Stimulated activated CD4-positive, alpha-beta T cell treated with anti-CD3 and anti-CD28 coated beads, Interleukin-15, amount 100 ng/mL, for 48 hours (primary cell): ENCODE measurements around the gene TMC4.
A peak's percentile ranks its signal among the peaks of the same experiment; 100 is the strongest.
"Not testable (repeated sequence)": the region's sequence is repeated elsewhere in the genome, so short reads cannot be mapped to it uniquely, and the experiment has no call there.

ENCODE experiments used
- DNase-seq, 2 donors: peaks; one replicate each; pipeline ENCODE4 v3.0.0-alpha.2; 2020; ENCODE audit warnings: low read depth in 2 of 2

Gene TMC4

DNA sequence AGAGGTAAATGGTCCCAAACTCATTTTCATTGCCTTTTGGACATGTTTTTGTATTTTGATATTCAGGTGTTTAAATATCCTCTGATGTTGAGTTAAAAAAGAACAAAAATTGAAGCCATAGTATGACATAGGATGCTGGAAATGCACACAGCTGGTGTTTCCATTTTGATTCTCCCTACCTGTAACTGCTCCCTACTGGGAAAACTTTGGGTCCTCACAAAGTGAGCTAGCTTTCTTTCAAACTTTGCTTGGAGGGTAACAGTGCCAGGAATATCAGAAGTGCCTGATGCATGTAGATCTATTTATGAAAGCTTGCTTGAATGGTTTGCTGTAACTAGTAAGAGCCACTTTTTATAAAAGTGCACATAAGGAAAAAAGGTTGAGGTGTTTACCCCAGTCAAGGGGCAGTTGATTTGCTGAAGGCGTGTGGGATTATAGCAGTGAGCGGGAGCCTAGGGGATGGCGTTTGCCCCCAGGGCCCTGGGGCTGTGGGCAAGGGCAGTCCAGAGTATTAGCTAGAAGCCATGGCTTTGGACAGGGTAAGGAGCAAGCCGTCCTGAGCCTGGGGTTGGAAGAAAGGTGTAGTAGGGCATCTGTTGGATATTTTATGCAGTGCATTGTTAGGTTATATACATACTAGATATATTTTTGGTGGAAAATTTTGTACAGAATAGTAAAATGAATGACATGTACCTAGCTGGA lies 32.0 kb upstream of the TMC4 start:
- DNase-seq = no peak

DNA sequence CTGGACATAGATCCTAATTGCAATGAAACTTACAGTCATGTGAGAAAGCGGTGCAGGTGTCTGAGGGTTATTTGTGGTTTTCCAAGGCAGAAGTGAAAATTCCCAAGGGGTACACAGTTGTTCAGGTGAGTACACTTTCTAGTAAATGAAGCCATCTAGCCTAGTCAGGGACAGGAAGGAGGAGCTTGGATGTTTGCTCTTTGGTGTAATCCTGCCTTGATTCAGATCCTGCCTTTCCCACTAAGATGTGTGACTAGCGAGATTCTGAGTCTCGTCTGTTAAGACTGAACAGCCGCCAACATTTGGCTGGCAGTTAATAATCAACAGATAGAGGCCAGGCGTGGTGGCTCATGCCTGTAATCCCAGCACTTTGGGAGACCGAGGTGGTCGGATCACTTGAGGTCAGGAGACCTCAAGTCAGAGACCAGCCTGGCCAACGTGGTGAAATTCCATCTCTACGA lies 30.2 kb upstream of the TMC4 start:
- DNase-seq = no peak

DNA sequence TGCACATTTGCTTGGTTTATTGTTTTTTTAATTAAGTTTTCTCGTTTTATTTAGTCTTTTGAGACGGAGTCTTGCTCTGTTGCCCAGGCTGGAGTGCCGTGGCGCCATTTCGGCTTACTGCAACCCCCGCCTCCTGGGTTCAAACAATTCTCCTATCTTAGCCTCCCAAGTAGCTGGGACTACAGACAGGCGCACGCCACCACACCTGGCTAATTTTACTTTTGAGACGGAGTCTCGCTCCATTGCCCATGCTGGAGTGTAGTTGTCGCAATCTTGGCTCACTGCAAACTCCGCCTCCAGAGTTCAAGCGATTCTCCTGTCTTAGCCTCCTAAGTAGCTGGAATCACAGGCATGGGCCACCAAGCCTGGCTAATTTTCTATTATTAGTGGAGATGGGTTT lies 29.0 kb upstream of the TMC4 start:
- no peak for DNase-seq

DNA sequence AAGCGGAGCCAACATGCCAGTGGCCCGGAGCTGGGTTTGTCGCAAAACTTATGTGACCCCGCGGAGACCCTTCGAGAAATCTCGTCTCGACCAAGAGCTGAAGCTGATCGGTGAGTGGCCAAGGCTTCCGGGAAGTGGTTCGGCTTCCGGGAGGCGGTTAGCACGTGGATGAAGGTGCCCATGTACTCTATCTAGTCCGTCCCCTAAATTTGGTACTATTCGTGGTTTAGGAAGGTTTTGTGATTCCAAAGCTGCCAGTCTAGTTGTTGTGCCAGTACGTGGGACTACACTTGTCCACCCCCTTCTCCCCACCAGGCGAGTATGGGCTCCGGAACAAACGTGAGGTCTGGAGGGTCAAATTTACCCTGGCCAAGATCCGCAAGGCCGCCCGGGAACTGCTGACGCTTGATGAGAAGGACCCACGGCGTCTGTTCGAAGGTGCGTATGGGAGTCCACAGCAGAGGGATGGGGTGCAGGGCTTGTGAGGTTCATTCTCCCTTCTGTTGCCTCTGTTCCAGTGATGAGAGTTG lies 28.3 kb upstream of the TMC4 start:
- DNase-seq = no peak

- DNase-seq = no peak
Observed at GRCh38 chr19:54199401-54199800, 26.4 kb upstream of the TMC4 start.

- DNase-seq = no peak
Observed at GRCh38 chr19:54197121-54197520, 24.2 kb upstream of the TMC4 start.

GRCh38 chr19:54196536-54196935 lies 23.6 kb upstream of the TMC4 start:
- DNase-seq = no peak

DNA sequence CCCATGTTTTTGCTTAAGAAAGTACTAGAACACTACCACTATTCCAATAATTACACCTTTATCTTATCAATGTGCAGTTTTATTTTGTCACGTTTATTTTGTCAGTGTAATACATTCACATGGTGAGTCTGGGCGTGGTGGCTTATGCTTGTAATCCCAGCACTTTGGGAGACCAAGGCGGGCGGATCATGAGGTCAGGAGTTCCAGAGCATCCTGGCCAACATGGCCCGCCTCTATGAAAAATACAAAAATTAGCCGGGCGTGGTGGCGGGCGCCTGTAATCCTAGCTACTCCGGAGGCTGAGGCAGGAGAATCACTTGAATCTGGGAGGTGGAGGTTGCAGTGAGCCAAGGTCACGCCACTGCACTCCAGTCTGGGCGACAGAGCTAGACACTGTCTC lies 21.5 kb upstream of the TMC4 start:
- not testable (repeated sequence) for DNase-seq

DNA sequence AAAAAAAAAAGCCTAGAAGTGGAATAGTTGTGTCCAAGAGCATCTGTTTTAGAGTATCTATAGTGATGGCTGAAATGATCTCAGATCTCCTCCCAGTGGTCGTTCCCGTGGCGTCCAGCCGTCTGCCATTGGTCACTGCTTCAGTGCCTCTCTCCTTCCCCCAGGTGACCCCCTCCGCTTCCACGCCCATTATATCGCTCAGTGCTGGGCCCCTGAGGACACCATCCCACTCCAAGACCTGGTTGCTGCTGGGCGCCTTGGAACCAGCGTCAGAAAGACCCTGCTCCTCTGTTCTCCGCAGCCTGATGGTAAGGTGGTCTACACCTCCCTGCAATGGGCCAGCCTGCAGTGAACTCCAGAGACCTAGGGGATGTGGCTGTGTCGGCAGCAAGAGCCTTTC lies 20.1 kb upstream of the TMC4 start:
- DNase-seq = no peak

- DNase-seq = no peak
Observed at GRCh38 chr19:54191811-54192453, 19.0 kb upstream of the TMC4 start.

DNA sequence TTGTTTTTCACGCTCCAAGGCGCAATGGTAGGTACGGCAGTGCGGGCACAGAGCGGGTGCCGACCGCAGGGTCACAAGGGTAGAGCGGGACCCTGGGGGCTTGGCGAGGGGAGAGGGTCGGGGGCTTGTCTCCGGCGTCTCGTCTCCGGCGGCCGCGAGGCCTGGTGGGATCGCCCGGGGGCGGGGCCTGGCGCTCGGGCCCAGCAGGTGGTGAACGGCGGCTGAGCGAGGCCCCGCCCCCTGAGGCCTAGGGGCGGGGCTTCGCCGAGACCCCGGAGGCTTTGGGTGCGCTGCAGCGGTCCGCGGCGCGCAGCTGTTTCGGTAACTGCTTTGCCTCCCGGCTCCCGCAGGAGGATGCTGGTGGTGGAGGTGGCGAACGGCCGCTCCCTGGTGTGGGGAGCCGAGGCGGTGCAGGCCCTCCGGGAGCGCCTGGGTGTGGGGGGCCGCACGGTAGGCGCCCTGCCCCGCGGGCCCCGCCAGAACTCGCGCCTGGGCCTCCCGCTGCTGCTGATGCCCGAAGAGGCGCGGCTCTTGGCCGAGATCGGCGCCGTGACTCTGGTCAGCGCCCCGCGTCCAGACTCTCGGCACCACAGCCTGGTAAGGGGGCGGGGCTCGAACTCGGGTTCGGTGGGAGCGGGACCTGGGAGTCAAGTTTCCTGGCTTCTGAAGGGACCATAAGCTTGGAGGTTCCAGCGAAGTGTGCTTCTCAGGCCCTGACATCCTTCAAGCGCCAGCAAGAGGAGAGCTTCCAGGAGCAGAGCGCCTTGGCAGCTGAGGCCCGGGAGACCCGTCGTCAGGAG lies 18.3 kb upstream of the TMC4 start, which contains the start of gene TSEN34:
TSS of gene TSEN34 (plus strand) at position 298 of the 800 bp plus-strand sequence. CDS start at position 355, 57 bp downstream.
- peak; percentile 71 to 80 for DNase-seq

DNA sequence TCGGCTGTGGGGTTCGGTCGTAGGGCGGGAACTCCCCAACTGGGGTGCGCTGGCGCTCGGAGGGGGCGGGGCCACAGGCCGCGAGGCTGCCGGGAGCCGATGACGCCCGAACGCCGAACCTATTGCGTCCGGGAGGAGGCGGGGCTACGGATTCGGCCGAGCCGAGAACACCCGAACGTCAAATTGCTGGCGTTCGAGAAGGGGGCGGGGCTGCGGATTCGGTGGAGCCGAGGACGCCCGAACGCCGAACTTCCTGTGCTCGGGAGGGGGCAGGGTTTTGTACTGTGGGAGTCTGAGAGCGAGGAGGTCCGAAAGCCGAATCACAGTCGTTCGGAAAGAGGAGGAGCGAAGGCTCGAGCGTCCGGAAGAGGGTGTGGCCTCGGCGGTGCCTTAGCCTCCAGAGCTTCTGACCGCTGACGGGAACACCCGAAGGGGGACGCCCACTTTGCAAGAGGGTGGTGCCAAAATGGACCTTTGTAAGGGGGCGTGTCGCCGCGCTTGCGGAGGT lies 17.6 kb upstream of the TMC4 start:
- peak; percentile 100 for DNase-seq

DNA sequence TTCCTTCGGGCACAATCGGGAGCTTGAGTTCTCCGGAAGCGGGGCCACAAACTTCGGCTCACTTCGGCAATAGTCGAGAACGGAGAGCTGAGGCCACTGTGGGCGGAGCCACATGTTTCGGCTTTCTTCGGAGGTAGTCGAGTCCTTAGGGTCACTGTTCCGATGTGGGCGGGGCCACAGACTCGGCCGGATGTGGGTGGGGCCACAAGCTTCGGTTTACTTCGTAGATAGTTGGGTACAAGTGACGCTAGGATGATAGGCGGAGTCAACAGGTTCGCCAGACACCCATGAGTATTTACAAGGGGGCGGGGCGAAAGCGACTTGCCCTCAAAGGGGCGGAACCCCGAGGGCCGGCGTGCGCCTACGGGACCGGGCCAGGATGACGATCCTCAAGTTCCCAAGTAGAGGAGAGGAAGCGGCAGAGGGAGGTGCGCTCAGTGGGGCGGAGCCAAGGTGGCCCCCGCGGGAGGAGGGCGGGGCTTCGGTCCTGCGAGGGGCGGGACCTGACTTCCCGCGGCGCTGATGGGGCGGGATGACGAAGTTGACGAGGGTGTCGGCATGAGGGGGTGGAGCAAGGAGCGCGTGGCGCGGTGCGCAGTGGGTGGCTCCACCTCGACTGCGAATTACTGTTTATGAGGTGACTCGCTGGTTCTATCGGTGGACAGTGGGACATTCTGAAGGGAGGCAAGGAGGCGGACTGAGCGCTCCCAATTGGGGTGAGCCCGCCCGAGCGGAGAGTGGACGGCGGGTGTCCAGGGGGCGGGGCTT lies 17.0 kb upstream of the TMC4 start:
- DNase-seq = peak; percentile 100

DNA sequence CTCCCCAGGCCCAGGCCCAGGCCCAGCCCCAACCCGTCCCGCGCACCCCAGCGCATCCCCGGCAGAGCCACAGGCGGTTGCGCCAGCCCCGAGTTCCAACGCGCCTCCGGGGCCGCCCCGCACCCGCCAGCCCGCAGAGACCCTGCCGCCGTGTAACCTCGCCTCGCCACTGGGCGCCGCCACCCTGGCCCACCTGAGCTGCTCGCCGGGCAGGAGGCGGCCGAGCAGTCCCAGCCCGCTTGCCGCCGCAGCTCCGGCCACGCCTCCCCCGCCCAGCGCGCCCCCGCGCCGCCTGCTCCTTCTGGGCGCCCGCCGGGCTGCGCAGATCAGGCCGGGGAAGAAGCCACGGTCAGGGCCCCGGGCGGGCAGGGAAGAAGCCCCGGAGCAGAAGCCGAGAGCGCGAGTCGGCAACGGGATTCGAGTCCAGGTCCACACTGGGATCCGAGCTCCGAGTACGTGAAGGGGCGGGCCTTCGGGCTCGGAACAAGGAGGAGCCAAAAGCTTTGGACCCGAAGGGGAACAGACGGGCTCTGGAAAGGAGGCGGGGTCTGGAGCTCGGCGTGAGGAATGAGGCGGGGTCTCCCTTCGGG lies 16.3 kb upstream of the TMC4 start, which contains the start of gene MBOAT7:
TSS of gene MBOAT7 (minus strand) at position 436 of the 590 bp plus-strand sequence. CDS start 1,072 bp downstream, outside the sequence.
- DNase-seq = no peak

- peak in 1 of 2 donors; percentile 57 for DNase-seq
Observed at GRCh38 chr19:54188215-54188871, 15.4 kb upstream of the TMC4 start.

DNA sequence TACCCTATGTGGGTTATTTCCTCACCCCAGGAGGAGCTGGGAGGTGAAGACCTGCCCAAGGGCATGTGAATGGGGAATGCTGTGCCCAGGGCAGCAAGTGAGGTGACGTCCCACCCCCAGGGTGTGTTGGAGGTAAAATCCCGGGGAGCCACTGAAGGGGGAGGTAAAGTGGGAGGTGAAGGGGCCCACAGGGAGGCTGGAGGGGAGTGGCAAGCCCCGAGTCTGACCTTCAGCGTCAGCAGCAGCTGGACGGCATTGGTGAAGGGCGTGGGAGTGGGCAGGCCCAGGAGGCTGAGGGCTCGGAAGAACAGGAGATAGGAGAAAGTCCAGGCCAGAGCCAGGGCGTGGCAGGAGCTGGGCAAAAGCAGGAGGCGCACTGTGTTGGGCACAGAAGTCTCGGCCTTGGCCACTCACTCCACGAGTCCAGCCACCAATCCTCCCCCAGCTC lies 14.0 kb upstream of the TMC4 start:
- DNase-seq = no peak

- DNase-seq = no peak
Observed at GRCh38 chr19:54186351-54186750, 13.4 kb upstream of the TMC4 start.

DNA sequence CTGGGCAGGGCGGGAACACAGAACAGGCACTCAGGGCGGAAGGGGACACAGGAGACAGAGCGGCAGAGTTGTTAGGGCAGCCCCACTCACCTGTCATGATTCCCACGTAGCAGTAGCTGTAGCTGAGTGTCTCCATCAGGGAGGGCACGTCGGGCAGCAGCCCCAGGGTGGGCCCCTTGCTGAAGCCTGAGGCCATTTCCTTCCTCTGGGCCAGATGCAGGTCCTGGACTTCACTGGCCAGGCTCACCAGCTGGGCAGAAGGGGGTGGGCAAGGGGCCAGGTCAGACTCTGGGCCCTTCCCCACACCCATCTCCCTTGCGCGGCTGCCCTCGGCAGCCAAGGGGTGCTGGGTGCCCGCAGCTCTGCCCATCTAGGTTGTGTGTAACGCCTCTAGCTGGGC lies 10.5 kb upstream of the TMC4 start:
- DNase-seq = no peak

- DNase-seq = not testable (repeated sequence)
Observed at GRCh38 chr19:54181894-54182293, 8.9 kb upstream of the TMC4 start.

DNA sequence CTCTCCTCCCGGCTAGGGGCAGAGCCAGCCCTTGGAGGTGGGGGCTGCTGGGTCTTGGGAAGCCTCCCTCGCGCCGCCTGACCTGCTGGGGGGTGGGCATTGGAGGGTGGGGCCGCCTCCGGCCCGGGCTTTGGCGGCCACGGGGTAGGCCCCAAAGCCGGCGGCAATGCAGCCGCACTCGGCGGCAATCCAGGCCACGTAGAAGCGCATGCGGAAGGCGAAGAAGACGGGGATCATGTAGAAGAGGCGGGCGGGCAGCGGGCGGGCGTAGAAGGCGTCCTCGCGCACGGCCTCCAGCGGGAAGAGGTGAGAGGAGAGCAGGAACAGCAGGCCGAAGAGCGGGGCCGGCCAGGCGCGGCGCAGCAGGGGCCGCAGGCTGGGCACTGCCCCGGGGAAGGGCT lies 7.7 kb upstream of the TMC4 start:
- no peak for DNase-seq
